ENCODE measurements around the gene LDLR.
"Not testable (repeated sequence)": the region's sequence is repeated elsewhere in the genome, so short reads cannot be mapped to it uniquely, and the experiment has no call there.

LDLR gene

DNA sequence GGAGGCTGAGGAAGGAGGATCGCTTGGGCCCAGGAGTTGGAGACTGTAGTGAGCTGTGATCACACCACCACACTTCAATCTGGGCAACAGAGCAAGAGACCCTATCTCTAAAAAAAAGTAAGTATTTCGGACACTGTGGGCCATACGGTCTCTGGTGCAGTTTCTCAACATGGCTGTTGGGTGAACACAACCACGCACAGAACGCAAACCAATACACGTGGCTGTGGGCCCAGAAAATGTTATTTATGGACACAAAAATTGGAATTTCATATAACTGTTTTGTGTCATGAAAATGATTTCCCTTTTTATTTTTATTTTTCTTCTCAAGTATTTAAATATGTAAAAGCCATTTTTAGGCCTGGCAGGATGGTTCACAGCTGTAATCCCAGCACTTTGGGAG is 19.5 kb downstream of the LDLR start:
- DNase-seq = no peak

DNA sequence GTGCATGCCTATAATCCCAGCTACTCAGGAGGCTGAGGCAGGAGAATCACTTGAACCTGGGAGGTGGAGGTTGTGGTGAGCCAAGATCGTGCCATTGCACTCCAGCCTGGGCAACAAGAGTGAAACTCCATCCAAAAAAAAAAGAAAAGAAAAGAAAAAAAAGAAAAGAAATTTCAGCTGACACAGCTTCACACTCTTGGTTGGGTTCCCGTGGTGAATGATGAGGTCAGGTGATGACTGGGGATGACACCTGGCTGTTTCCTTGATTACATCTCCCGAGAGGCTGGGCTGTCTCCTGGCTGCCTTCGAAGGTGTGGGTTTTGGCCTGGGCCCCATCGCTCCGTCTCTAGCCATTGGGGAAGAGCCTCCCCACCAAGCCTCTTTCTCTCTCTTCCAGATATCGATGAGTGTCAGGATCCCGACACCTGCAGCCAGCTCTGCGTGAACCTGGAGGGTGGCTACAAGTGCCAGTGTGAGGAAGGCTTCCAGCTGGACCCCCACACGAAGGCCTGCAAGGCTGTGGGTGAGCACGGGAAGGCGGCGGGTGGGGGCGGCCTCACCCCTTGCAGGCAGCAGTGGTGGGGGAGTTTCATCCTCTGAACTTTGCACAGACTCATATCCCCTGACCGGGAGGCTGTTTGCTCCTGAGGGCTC is 22.0 kb downstream of the LDLR start:
- DNase-seq = no peak

- no peak for DNase-seq
These were observed 22.5 kb downstream of the LDLR start for GRCh38 chr19:11111771-11112144.

DNA sequence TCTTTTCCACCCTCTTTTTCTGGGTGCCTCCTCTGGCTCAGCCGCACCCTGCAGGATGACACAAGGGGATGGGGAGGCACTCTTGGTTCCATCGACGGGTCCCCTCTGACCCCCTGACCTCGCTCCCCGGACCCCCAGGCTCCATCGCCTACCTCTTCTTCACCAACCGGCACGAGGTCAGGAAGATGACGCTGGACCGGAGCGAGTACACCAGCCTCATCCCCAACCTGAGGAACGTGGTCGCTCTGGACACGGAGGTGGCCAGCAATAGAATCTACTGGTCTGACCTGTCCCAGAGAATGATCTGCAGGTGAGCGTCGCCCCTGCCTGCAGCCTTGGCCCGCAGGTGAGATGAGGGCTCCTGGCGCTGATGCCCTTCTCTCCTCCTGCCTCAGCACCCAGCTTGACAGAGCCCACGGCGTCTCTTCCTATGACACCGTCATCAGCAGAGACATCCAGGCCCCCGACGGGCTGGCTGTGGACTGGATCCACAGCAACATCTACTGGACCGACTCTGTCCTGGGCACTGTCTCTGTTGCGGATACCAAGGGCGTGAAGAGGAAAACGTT is 24.0 kb downstream of the LDLR start:
- DNase-seq = no peak

- DNase-seq = no peak
These were observed 25.8 kb downstream of the LDLR start for GRCh38 chr19:11115042-11115441.

DNA sequence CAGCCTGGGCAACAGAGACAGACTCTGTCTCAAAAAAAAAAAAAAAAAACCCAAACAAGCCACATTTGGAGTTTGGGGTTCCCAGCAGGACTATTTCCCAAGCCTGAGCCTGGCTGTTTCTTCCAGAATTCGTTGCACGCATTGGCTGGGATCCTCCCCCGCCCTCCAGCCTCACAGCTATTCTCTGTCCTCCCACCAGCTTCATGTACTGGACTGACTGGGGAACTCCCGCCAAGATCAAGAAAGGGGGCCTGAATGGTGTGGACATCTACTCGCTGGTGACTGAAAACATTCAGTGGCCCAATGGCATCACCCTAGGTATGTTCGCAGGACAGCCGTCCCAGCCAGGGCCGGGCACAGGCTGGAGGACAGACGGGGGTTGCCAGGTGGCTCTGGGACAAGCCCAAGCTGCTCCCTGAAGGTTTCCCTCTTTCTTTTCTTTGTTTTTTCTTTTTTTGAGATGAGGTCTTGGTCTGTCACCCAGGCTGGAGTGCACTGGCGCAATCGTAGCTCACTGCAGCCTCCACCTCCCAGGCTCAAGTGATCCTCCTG is 26.7 kb downstream of the LDLR start:
- DNase-seq = no peak

- no peak for DNase-seq
These were observed 27.2 kb downstream of the LDLR start for GRCh38 chr19:11116507-11116906.

DNA sequence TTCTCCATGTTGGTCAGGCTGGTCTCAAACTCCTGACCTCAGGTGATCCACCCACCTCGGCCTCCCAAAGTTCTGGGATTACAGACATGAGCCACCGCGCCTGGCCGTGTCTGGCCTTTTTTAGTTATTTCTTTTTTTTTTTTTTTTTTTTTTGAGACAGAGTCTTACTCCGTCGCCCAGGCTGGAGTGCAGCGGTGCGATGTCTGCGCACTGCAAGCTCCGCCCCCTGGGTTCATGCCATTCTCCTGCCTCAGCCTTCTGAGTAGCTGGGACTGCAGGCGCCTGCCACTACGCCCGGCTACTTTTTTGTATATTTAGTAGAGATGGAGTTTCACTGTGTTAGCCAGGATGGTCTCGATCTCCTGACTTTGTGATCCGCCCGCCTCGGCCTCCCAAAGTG is 32.7 kb downstream of the LDLR start:
- not testable (repeated sequence) for DNase-seq

DNA sequence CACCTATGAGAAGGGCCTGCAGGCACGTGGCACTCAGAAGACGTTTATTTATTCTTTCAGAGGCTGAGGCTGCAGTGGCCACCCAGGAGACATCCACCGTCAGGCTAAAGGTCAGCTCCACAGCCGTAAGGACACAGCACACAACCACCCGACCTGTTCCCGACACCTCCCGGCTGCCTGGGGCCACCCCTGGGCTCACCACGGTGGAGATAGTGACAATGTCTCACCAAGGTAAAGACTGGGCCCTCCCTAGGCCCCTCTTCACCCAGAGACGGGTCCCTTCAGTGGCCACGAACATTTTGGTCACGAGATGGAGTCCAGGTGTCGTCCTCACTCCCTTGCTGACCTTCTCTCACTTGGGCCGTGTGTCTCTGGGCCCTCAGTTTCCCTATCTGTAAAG is 33.9 kb downstream of the LDLR start:
- no peak for DNase-seq

DNA sequence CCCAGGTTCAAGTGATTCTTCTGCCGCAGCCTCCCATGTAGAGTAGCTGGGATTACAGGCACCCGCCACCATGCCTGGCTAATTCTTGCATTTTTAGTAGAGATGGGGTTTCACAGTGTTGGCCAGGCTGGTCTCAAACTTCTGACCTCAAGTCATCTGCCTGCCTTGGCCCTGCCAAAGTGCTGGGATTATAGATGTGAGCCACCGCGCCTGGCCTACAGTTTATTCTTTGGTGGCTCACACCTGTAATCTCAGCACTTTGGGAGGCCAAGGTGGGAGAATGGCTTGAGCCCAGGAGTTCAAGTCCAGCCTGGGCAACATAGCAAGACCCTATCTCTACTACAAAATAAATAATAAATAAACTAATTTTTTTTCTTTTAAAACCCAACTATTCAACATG is 34.9 kb downstream of the LDLR start:
- DNase-seq = not testable (repeated sequence)

DNA sequence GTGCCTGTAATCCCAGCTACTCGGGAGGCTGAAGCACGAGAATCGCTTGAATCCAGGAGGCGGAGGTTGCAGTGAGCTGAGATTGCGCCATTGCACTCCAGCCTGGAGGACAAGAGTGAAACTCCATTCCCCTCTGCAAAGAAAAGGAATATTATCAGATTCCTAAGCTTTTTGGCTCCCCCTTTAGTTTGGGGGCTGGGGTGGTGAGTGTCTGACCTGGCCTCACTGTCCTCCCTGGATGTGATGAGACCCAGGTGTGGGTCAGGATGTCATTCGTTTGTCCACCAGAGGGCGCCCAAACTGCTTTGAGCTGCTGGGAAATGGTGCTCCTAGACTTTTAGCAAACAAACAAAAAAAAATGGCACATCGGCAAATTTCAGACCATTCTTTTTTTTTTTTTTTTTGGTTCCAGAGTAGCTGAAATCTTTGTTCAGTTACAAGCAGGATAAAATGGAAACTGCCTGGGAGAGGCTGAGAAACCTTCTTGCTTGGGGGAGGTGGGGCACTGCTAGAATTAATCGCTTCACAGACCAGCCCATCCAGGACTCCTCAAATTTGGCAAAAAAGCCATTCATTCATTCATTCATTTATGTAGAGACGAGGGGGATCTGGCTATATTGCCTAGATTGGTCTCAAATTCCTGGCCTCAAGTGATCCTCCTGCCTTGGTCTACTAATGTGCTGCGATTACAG is 36.9 kb downstream of the LDLR start:
- peak; percentile 72 for DNase-seq

DNA sequence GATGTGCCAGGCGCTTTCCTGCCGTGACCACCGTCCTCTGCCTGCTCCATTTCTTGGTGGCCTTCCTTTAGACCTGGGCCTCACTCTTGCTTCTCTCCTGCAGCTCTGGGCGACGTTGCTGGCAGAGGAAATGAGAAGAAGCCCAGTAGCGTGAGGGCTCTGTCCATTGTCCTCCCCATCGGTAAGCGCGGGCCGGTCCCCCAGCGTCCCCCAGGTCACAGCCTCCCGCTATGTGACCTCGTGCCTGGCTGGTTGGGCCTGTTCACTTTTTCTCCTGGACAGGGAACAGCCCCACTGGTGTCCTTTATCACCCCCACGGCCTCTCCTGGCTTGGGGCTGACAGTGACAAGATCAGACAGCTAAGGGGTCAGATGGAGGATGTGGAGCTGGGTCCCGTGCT is 38.6 kb downstream of the LDLR start:
- no peak for DNase-seq

GRCh38 chr19:11130824-11131455 is 41.7 kb downstream of the LDLR start:
- DNase-seq = peak; percentile 60

DNA sequence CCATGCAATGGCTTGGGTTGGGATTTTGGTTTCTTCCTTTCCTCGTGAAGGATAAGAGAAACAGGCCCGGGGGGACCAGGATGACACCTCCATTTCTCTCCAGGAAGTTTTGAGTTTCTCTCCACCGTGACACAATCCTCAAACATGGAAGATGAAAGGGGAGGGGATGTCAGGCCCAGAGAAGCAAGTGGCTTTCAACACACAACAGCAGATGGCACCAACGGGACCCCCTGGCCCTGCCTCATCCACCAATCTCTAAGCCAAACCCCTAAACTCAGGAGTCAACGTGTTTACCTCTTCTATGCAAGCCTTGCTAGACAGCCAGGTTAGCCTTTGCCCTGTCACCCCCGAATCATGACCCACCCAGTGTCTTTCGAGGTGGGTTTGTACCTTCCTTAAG is 42.2 kb downstream of the LDLR start:
- DNase-seq = no peak

DNA sequence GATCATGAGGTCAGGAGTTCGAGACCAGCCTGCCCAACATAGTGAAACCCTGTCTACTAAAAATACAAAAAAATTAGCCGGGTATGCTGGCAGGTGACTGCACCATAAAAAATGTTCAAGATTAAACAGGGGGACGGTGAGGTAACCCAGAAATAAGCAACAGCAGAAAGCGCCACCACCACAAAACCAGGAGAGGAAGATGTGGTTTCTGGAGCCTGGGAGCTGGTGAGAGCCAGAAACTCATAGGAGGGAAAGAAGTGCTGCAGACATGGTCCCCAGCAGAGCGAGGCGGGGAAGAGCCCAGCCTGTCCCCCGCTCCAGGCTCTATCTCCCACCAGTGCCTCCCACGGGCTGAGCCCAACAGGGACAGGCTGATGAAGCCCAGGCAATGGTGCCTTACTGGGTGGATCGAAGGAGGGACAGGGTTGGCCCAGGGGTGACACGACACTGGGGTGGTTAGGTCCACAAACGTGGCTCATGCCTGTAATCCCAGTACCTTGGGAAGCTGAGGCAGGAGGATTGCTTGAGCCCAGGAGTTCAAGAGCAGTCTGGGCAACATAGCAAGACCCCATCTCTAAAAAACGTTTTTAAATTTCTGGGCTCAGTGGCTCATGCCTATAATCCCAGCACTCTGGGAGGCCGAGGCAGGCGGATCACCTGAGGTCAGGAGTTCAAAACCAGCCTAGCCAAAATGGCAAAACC is 47.3 kb downstream of the LDLR start:
- DNase-seq = no peak

DNA sequence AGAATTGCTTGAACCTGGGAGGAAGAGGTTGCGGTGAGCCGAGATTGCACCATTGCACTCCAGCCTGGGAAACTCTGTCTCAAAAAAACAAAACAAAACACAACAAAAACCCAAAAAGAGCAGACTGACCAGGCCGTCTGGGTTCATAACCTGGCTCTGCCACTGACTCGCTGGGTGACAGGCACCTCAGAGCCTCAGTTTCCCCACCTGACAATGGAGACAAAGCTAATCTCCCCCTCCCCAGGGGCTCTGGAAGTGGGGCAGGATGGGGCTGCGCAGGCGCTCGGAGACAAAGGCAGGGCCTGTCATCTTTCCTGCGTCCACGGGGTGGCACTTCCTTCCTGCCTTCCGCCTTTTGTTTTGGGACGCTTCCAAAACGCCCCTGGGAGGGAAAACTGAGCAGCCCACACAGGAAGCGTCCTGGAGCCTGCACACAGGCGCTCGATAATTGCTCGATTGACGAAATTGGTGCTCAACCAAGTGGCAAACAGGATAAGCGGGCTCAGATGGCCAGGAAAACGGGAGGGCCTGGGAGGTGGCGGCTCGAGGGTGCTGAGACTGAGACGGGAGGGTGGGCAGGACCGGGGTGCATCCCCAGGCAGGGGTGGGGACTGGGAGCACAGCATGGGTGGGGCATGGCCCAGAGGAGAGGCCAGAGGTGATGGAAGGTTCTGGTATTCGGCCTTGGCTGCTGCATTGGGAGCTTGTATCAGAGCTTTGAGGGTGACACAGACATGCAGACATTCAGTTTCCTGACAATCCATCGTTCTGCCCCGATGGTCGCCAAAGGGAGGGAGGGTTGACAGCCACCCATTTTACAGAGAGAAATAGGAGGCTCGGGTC is 48.5 kb downstream of the LDLR start:
- DNase-seq = peak; percentile 35

- DNase-seq = no peak
These were observed 49.5 kb downstream of the LDLR start for GRCh38 chr19:11138601-11139300.

DNA sequence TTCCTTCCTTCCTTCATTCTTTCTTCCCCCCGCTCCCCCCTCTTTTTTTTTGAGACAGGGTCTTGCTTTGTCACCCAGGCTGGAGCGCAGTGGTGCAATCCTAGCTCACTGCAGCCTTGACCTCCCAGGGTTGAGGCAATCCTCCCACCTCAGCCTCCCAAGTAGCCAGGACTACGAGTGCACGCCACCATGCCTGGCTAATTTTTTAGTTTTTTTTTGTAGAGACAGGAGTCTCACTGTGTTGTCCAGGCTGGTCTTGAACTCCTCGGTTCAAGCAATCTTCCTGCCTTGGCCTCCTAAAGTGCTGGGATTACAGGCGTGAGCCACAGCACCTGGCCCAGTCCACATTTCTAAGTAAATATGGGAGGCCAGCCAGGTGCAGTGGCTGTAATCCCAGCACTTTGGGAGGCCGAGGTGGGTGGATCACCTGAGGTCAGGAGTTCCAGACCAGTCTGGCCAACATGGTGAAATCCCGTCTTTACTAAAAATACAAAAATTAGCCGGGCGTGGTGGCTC is 50.8 kb downstream of the LDLR start:
- DNase-seq = not testable (repeated sequence)

- no peak for DNase-seq
These were observed 51.6 kb downstream of the LDLR start for GRCh38 chr19:11140896-11141295.

DNA sequence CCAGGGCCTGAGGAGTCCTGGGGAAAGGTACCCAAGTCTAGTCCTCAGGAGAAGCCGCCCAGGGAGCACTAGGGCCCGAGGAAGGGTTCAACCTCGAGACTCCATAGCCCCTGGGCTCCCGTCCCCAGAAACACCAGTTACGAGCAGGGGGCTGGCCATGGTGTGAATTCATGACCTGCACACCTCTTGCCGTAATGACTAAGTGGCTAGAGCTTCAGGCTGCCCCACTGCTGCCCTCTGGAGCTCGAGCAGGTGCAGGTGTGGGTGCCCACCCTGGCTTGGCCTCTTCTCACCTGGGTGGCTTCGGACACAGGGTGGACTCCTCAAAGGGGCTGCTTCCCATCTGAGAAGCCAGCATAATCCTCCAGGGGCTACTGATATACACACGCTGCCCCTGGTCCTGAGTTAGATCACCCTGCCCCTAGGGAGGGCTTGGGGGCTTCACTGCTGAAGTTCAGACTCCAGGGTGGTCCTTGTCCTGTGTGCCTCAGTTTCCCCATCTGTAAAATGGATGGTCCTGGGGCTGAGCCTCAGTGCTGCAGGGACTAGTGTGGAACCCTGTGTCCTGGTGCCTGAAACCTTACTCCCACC is 52.8 kb downstream of the LDLR start:
- DNase-seq = no peak
